Measurements from ENCODE around the gene WNT8A. TPM values are rescaled to one million over a fixed set of nuclear protein-coding genes. Genes with fewer than 3 reads are reported as not detected.

Gene WNT8A
- polyA plus RNA-seq, 1 donor from 2014 or later: 0.26 TPM

- no peaks in the 10 kb centered on the region for H3K79me2 ChIP-seq (replicated peaks; ENCODE audit: insufficient read depth, low read length)
- H2AFZ ChIP-seq (ENCODE audit: low read depth, low read length): no peak overlapping the region
- H3K4me2 ChIP-seq (ENCODE audit: low read length): peak overlapping the region; percentile 27
- no peaks in the 10 kb centered on the region for H3K36me3 ChIP-seq (ENCODE audit: insufficient read depth, low read length)
- H3K9me2 ChIP-seq (ENCODE audit: insufficient read depth, low read length): no peaks in the 10 kb centered on the region
- H4K20me1 ChIP-seq (ENCODE audit: insufficient read depth): no peaks in the 10 kb centered on the region
- no peak overlapping the region for H3K9ac ChIP-seq (ENCODE audit: low read length)
- peak; percentile 23 for TF ChIP-seq POLR2AphosphoS5 (IDR thresholded peaks at IDR 0.05)
- no peak for TF ChIP-seq RAD21 (conservative IDR thresholded peaks at IDR 0.05)
- TF ChIP-seq EP300 (conservative IDR thresholded peaks at IDR 0.05; ENCODE audit: poor library complexity, severe bottlenecking): no peak
- H3K27ac ChIP-seq (ENCODE audit: low read length): no peak overlapping the region
- H3K4me3 ChIP-seq (ENCODE audit: low read length): no peak overlapping the region
- H3F3A ChIP-seq (ENCODE audit: insufficient read depth, low read length, poor library complexity, severe bottlenecking): no peaks in the 10 kb centered on the region
- H3K27me3 ChIP-seq (ENCODE audit: insufficient read depth, low read depth, low read length): no peaks in the 10 kb centered on the region
- no peaks in the 10 kb centered on the region for H3K9me3 ChIP-seq (ENCODE audit: low read length)
Measured at GRCh38 chr5:138065102-138065501, 18.7 kb upstream of the WNT8A start.

- Histone ChIP-seq H2AFZ (ENCODE audit: low read depth, low read length) (no peak overlapping the region), H3K4me2 (ENCODE audit: low read length) (no peak overlapping the region), H3K36me3 (ENCODE audit: insufficient read depth, low read length) (no peaks in the 10 kb centered on the region), H3K9ac (ENCODE audit: low read length) (no peak overlapping the region), H4K20me1 (ENCODE audit: insufficient read depth) (no peaks in the 10 kb centered on the region), H3K9me2 (ENCODE audit: insufficient read depth, low read length) (no peaks in the 10 kb centered on the region), H3K79me2 (replicated peaks; ENCODE audit: insufficient read depth, low read length) (no peaks in the 10 kb centered on the region), H3F3A (ENCODE audit: insufficient read depth, low read length, poor library complexity, severe bottlenecking) (no peaks in the 10 kb centered on the region), H3K27ac (ENCODE audit: low read length) (no peak overlapping the region), H3K9me3 (ENCODE audit: low read length) (no peaks in the 10 kb centered on the region), H3K4me3 (ENCODE audit: low read length) (no peak overlapping the region), H3K27me3 (ENCODE audit: insufficient read depth, low read depth, low read length) (no peaks in the 10 kb centered on the region)
- TF ChIP-seq TAF1 (IDR thresholded peaks at IDR 0.05; ENCODE audit: low read depth): no peak
- TF ChIP-seq RAD21 (conservative IDR thresholded peaks at IDR 0.05): no peak
- no peak for TF ChIP-seq CTCF (IDR thresholded peaks at IDR 0.05; ENCODE audit: poor library complexity, severe bottlenecking)
- TF ChIP-seq EP300 (conservative IDR thresholded peaks at IDR 0.05; ENCODE audit: poor library complexity, severe bottlenecking): no peak
- TF ChIP-seq REST (IDR thresholded peaks at IDR 0.05; ENCODE audit: borderline replicate concordance): no peak
- no peak for TF ChIP-seq SMC3 (conservative IDR thresholded peaks at IDR 0.05; ENCODE audit: poor library complexity)
- TF ChIP-seq EZH2 (IDR thresholded peaks at IDR 0.05; ENCODE audit: borderline replicate concordance, insufficient read depth, low read length, poor library complexity, severe bottlenecking): no peak
- no peak for TF ChIP-seq POLR2AphosphoS5 (IDR thresholded peaks at IDR 0.05)
- TF ChIP-seq MXI1 (conservative IDR thresholded peaks at IDR 0.05; ENCODE audit: poor library complexity, severe bottlenecking): no peak
Measured at GRCh38 chr5:138067945-138068344, 15.9 kb upstream of the WNT8A start.

All from neural cell (in vitro differentiated cells).